GM21515 (cell line): ENCODE measurements around the gene HP1BP3.

Experiments used
- ATAC-seq: cut with Tn5 transposase; IDR thresholded peaks from one replicate; pipeline ENCODE4 v1.9.1; 2021; ENCODE audit not compliant: unreplicated experiment

Gene HP1BP3

DNA sequence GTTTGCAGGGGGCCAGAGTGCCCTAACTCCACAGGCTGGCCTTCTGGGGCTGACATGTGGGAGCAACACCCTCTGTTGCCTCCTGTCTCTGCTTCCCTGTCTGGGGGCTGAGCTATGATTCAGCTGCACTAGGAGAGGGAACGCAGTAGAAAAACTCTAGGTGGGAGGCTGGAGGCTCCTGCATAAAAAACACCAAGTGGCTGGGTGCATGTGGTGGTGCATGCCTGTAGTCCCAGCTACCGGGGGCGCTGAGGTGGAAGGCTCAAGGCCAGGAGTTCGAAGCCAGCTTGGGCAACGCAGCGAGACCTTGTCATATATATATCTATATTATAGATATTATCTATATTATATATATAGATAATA lies 74.9 kb downstream of the HP1BP3 start:
- no peak for ATAC-seq

GRCh38 chr1:20711285-20712214 lies 75.6 kb downstream of the HP1BP3 start:
- ATAC-seq = no peak

DNA sequence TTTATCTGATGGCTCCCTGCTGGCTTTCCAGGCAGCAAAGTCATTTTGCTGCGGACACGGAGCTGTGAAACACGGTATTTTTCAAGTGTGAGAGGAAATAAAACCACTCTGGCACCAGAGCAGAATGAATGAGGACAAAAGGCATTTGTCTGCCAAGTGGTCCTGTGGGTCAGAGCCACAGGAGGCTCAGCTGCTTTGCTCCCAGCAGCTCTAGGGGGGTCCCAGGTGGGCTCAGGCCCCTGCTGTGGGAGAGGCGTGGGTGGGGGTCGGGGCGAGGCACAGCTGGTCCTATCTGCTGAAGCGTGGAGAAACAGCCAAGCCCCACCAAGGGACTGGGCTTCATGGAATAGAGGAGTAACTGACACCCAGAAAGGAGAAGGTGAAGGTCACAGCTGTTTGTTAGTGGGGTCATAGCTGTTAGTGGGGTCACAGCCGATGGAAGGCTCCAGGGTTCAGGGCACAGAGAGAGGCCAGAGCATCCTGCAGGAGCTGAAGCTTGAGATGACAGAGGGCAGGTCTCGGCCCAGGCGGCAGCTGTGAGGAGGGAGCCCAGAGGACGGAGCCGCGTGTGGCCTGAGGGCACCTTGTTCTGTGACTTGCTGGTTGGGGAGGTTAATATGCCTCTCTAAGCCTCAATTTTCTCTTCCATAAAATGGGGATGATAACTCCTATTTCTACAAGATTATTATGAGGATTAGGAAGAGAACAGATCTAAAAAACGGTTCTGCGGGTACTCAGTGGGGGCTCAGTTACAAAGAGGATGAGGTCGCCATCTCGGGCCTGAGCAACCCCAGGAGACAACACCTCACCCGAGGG lies 76.4 kb downstream of the HP1BP3 start:
- no peak for ATAC-seq

GRCh38 chr1:20709868-20710267 lies 77.2 kb downstream of the HP1BP3 start:
- ATAC-seq = no peak

DNA sequence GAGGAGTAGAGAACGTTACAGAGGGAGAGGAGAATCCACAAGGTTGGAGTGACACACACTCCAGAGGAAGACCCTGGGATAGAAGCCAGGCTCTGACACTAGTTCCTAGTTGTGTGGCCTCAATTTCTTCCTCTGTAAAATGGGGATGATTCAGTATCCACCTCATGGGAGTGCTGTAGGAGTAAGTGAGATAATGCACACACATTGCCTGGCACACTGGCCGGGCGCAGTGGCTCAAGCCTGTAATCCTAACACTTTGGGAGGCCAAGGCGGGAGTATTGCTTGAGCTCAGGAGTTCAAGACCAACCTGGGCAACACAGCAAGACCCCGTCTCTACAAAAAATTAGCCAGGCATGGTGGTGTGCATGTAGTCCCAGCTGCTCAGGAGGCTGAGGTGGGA lies 78.2 kb downstream of the HP1BP3 start:
- no peak for ATAC-seq

GRCh38 chr1:20708057-20708456 lies 79.0 kb downstream of the HP1BP3 start:
- no peak for ATAC-seq

DNA sequence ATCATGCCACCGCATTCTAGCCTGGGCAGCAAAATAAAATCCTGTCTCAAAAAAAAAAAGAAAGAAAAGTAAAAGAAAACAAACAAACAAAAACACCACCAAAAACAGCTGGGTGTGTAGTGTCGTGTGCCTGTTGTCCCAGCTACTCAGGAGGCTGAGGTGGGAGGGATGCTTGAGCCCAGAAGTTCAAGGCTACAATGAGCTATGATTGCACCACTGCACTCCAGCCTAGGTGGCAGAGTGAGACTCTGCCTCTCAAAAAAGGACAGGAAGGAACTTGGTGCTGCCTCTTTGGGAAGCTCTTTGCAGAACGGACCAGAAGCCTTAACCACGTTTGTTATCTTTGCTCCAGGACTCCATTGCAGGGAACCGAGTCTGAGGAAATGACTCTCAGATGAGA lies 80.3 kb downstream of the HP1BP3 start:
- ATAC-seq = no peak

- ATAC-seq = no peak
These were observed 81.8 kb downstream of the HP1BP3 start for GRCh38 chr1:20705203-20705755.

DNA sequence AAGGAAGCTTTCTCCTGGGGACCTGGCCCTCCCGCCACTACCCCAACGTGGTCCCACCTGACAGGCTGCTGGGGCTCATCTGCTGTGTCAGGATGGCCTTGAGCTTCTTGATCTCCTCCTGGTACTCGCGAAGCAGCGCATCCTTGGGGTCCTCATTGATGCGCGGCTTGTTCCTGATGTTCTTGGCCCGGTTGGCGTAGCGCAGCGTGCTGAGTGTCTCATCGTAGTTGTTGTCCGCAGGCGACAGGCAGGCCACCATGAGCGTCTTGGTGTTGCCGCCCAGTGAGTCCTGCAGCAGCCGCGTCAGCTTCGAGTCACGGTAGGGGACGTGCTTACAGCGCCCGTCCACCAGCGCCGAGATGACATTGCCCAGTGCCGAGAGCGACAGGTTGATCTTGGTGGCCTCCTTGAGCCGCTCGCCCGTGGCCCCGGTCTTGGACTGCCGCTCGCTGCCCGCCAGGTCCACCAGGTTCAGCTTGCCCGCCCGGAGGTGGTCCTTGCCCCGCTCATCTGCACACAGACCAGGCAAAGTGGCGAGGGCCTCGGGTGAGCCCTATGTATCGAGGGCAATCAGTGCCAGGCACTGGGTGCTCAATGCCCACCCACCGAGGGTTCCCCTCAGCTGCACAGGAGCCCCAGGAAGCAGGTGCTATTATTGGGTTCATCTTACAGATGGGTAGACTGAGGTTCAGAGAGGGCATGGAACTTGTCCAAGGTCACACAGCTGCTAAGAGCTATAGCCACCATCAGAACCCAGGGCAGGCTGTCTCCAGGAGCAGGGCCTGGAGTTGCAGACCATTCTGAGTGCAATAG lies 82.5 kb downstream of the HP1BP3 start:
- no peak for ATAC-seq

- ATAC-seq = no peak
These were observed 83.9 kb downstream of the HP1BP3 start for GRCh38 chr1:20703124-20703756.

DNA sequence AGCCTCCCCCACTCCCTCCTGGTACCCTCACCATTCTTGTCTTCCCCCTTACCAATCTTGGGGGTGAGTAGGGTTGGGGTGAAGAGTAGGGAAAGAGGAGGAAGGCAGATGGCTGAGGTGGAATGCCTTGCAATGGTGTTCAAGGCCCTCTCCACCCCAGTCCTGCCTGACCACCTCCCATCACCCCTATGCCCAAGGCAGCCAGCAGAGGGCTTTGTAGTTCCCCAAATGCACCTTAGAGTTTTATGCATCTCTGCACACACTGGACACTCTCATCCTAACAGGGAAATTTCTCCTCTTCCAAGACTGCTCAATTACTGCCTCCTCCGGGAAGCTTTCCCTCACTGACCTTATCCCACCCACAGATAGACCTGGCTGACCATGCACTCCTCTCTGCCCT lies 84.7 kb downstream of the HP1BP3 start:
- no peak for ATAC-seq

GRCh38 chr1:20701847-20702246 lies 85.3 kb downstream of the HP1BP3 start:
- no peak for ATAC-seq

DNA sequence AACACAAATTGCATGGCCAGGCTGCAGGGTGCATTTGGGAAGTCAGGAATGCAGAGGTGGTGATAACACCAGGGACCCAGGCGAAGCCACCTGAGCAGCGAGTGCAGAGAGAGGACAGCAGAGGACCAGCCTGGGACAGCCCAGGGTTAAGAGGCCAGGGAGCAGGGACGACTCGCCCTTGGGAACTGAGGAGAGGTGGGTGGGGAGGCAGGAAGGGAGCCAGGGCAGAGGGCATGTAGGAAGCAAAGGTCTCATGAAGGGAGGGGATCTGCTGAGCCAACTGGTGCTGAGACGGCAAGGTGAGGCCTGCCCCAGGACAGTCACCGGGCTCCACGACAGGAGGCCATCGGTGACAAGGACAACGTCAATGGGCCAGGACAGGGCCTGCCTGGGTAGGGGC lies 85.7 kb downstream of the HP1BP3 start:
- ATAC-seq = no peak

- ATAC-seq = no peak
These were observed 86.4 kb downstream of the HP1BP3 start for GRCh38 chr1:20700636-20701215.

GRCh38 chr1:20699558-20699957 lies 87.5 kb downstream of the HP1BP3 start:
- ATAC-seq = no peak

- ATAC-seq = no peak
These were observed 88.8 kb downstream of the HP1BP3 start for GRCh38 chr1:20698195-20698910.

GRCh38 chr1:20697563-20697962 lies 89.5 kb downstream of the HP1BP3 start:
- no peak for ATAC-seq

- peak; percentile 61 for ATAC-seq
These were observed 90.4 kb downstream of the HP1BP3 start for GRCh38 chr1:20696397-20697333.
